ENCODE results near the gene MASP1.

Gene MASP1, protein sequence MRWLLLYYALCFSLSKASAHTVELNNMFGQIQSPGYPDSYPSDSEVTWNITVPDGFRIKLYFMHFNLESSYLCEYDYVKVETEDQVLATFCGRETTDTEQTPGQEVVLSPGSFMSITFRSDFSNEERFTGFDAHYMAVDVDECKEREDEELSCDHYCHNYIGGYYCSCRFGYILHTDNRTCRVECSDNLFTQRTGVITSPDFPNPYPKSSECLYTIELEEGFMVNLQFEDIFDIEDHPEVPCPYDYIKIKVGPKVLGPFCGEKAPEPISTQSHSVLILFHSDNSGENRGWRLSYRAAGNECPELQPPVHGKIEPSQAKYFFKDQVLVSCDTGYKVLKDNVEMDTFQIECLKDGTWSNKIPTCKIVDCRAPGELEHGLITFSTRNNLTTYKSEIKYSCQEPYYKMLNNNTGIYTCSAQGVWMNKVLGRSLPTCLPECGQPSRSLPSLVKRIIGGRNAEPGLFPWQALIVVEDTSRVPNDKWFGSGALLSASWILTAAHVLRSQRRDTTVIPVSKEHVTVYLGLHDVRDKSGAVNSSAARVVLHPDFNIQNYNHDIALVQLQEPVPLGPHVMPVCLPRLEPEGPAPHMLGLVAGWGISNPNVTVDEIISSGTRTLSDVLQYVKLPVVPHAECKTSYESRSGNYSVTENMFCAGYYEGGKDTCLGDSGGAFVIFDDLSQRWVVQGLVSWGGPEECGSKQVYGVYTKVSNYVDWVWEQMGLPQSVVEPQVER

DNA sequence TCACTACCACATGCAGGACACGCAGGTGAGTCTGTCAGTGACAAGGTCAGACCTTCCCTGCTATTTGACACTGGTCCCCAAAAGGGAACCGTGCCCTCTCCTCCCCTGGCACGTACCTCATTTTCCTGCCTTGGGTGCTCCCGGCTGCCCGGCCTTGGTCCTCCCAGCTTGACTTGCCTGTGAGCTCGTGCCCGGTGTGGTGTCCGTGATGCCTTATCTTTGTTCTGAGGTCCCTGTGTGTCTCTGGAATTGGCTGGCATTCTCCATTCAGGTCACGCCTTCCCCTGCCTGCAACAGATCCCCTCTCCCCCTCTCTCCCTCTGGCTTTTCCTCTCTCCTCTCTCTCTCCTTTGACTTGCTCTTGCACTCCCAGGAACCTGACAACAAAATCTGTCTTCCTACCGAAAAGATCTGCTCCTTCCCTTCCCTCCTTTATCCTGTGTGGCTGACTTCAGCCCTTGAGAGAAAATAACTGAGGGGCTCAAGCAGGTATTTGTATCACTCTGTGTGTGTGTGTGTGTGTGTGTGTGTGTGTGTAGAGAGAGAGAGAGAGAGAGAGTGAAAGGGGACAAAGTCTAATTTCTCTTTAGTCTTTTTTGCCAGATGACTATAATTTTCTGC is at the start of gene MASP1:
MASP1 (minus strand) TSS at position 226 of the 621 bp plus-strand sequence; CDS start at position 121, 105 bp downstream.
- H3F3A ChIP-seq (ENCODE audit: insufficient read depth, low read length): no peaks in the 10 kb centered on the region
- H3K27ac ChIP-seq (ENCODE audit: low read depth, low read length, poor library complexity, severe bottlenecking): no peak within 1 kb of the TSS
- H3K9ac ChIP-seq (ENCODE audit: low read length): no peak within 1 kb of the TSS
- H4K20me1 ChIP-seq (ENCODE audit: insufficient read depth, low read length): no peaks in the 10 kb centered on the region
- TF ChIP-seq, protein P1, sequence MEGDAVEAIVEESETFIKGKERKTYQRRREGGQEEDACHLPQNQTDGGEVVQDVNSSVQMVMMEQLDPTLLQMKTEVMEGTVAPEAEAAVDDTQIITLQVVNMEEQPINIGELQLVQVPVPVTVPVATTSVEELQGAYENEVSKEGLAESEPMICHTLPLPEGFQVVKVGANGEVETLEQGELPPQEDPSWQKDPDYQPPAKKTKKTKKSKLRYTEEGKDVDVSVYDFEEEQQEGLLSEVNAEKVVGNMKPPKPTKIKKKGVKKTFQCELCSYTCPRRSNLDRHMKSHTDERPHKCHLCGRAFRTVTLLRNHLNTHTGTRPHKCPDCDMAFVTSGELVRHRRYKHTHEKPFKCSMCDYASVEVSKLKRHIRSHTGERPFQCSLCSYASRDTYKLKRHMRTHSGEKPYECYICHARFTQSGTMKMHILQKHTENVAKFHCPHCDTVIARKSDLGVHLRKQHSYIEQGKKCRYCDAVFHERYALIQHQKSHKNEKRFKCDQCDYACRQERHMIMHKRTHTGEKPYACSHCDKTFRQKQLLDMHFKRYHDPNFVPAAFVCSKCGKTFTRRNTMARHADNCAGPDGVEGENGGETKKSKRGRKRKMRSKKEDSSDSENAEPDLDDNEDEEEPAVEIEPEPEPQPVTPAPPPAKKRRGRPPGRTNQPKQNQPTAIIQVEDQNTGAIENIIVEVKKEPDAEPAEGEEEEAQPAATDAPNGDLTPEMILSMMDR (IDR thresholded peaks at IDR 0.05; ENCODE audit: low read length): no peak
- no peak for TF ChIP-seq EZH2 (IDR thresholded peaks at IDR 0.05; ENCODE audit: borderline replicate concordance, low read length)
- no peak within 1 kb of the TSS for H2AFZ ChIP-seq (ENCODE audit: low read length)
- H3K4me1 ChIP-seq (ENCODE audit: insufficient read depth, low read length, severe bottlenecking): no peaks in the 10 kb centered on the region
- H3K4me3 ChIP-seq (ENCODE audit: low read depth, low read length, poor library complexity, severe bottlenecking): no peak within 1 kb of the TSS
- H3K9me3 ChIP-seq (ENCODE audit: low read length): no peaks in the 10 kb centered on the region
- H3K36me3 ChIP-seq (ENCODE audit: insufficient read depth, low read length): no peaks in the 10 kb centered on the region
- H3K4me2 ChIP-seq (ENCODE audit: low read length): no peak within 1 kb of the TSS
- 0 out of 2 replicates have a peak, but pooled peaks cover 6% of the 10 kb centered on the region for H3K27me3 ChIP-seq (ENCODE audit: insufficient read depth, low read length)
- H3K9me2 ChIP-seq (ENCODE audit: low read depth, low read length): no peaks in the 10 kb centered on the region
- no peaks in the 10 kb centered on the region for H3K79me2 ChIP-seq (ENCODE audit: insufficient read depth, low read length)

DNA sequence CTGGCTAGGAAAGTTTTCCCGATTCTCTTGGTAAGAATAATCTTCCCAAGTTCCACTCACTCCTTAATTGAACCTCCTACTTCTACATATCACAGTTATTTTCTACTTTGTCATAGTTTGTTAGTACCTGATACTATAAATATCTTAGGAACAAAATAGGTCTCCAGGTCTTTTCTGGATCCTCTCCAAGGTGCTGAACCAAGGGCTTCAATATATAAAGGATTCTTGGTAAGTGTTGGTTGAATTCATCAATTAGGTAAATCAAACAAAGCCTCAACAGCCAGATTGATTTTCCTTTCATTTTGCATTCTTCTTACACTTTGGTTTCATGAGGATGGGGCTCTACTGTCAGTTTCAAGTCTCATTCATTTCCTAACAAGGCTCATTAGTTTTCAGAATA is 49.0 kb upstream of the MASP1 start:
- Histone ChIP-seq H3K9me2 (ENCODE audit: low read depth, low read length) (no peaks in the 10 kb centered on the region), H3K9me3 (ENCODE audit: low read length) (no peaks in the 10 kb centered on the region), H3K4me3 (ENCODE audit: low read depth, low read length, poor library complexity, severe bottlenecking) (no peak overlapping the region), H3K4me1 (ENCODE audit: insufficient read depth, low read length, severe bottlenecking) (no peaks in the 10 kb centered on the region), H3K9ac (ENCODE audit: low read length) (no peak overlapping the region), H3K4me2 (ENCODE audit: low read length) (no peak overlapping the region), H2AFZ (ENCODE audit: low read length) (no peak overlapping the region), H3K27ac (ENCODE audit: low read depth, low read length, poor library complexity, severe bottlenecking) (no peak overlapping the region), H3K27me3 (ENCODE audit: insufficient read depth, low read length) (no peaks in the 10 kb centered on the region), H3K36me3 (ENCODE audit: insufficient read depth, low read length) (no peaks in the 10 kb centered on the region), H3K79me2 (ENCODE audit: insufficient read depth, low read length) (no peaks in the 10 kb centered on the region), H3F3A (ENCODE audit: insufficient read depth, low read length) (no peaks in the 10 kb centered on the region), H4K20me1 (ENCODE audit: insufficient read depth, low read length) (no peaks in the 10 kb centered on the region)
- TF ChIP-seq, protein P1 (IDR thresholded peaks at IDR 0.05; ENCODE audit: low read length): no peak
- no peak for TF ChIP-seq EZH2 (IDR thresholded peaks at IDR 0.05; ENCODE audit: borderline replicate concordance, low read length)

DNA sequence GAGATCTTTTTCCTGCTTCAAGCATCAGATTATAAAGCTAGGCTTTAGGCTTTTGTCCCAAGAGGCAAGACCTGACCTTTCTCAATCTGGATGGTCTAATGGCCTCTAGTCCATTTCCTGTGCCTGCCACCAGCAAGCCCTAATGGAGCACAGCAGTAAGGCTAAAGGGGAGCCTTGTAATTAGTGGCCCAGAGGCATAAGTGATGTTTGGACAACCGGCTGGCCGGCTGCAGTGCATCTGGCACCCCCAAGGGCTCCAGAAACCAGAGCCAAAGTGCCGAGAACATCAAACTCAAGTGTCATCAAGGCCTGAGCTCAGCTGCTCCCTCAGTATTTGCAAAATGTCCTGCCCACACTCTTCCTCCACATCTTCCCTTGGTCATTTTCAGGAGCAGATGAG is 44.8 kb upstream of the MASP1 start:
- Histone ChIP-seq H3K9me3 (ENCODE audit: low read length) (no peaks in the 10 kb centered on the region), H3K27ac (ENCODE audit: low read depth, low read length, poor library complexity, severe bottlenecking) (no peak overlapping the region), H3K4me1 (ENCODE audit: insufficient read depth, low read length, severe bottlenecking) (no peaks in the 10 kb centered on the region), H4K20me1 (ENCODE audit: insufficient read depth, low read length) (no peaks in the 10 kb centered on the region), H3K9ac (ENCODE audit: low read length) (no peak overlapping the region), H3K27me3 (ENCODE audit: insufficient read depth, low read length) (no peaks in the 10 kb centered on the region), H3K36me3 (ENCODE audit: insufficient read depth, low read length) (no peaks in the 10 kb centered on the region), H3K9me2 (ENCODE audit: low read depth, low read length) (no peaks in the 10 kb centered on the region), H3K4me2 (ENCODE audit: low read length) (no peak overlapping the region), H2AFZ (ENCODE audit: low read length) (no peak overlapping the region), H3K4me3 (ENCODE audit: low read depth, low read length, poor library complexity, severe bottlenecking) (no peak overlapping the region), H3K79me2 (ENCODE audit: insufficient read depth, low read length) (no peaks in the 10 kb centered on the region), H3F3A (ENCODE audit: insufficient read depth, low read length) (no peaks in the 10 kb centered on the region)
- TF ChIP-seq, protein P1 (IDR thresholded peaks at IDR 0.05; ENCODE audit: low read length): no peak
- TF ChIP-seq EZH2 (IDR thresholded peaks at IDR 0.05; ENCODE audit: borderline replicate concordance, low read length): no peak
